ENCODE results near the gene PSEN1.
"Not testable (repeated sequence)": the region's sequence is repeated elsewhere in the genome, so short reads cannot be mapped to it uniquely, and the experiment has no call there.

PSEN1 gene

GRCh38 chr14:73153272-73153671 lies 17.0 kb downstream of the PSEN1 start:
- DNase-seq: no peak
- in situ Hi-C loops (cut with MboI; ENCODE audit: low pct_unique_long_range_greater_than_20kb, low sequenced_read_pairs): no loop called here

GRCh38 chr14:73162251-73162650 lies 25.9 kb downstream of the PSEN1 start:
- DNase-seq: no peak
- in situ Hi-C loops (cut with MboI; ENCODE audit: low pct_unique_long_range_greater_than_20kb, low sequenced_read_pairs): no loop called here

- in situ Hi-C loops (cut with MboI; ENCODE audit: low pct_unique_long_range_greater_than_20kb, low sequenced_read_pairs): no loop called here
- DNase-seq: no peak
These were observed 30.1 kb downstream of the PSEN1 start for GRCh38 chr14:73166399-73166798.

GRCh38 chr14:73167727-73168126 lies 31.4 kb downstream of the PSEN1 start:
- in situ Hi-C loops (cut with MboI; ENCODE audit: low pct_unique_long_range_greater_than_20kb, low sequenced_read_pairs): no loop called here
- no peak for DNase-seq

GRCh38 chr14:73168274-73168673 lies 32.0 kb downstream of the PSEN1 start:
- in situ Hi-C loops (cut with MboI; ENCODE audit: low pct_unique_long_range_greater_than_20kb, low sequenced_read_pairs): no loop called here
- DNase-seq: no peak

- in situ Hi-C loops (cut with MboI; ENCODE audit: low pct_unique_long_range_greater_than_20kb, low sequenced_read_pairs): no loop called here
These were observed 32.4 kb downstream of the PSEN1 start for GRCh38 chr14:73168691-73169090.

GRCh38 chr14:73169855-73170254 lies 33.5 kb downstream of the PSEN1 start:
- in situ Hi-C loops (cut with MboI; ENCODE audit: low pct_unique_long_range_greater_than_20kb, low sequenced_read_pairs); DNase-seq: not testable (repeated sequence)

More at GRCh38 chr14:73168691-73169090, 32.4 kb downstream of the PSEN1 start:
- no peak for DNase-seq

GRCh38 chr14:73170686-73171085 lies 34.4 kb downstream of the PSEN1 start:
- in situ Hi-C loops (cut with MboI; ENCODE audit: low pct_unique_long_range_greater_than_20kb, low sequenced_read_pairs): no loop called here
- no peak for DNase-seq

GRCh38 chr14:73172500-73172899 lies 36.2 kb downstream of the PSEN1 start:
- in situ Hi-C loops (cut with MboI; ENCODE audit: low pct_unique_long_range_greater_than_20kb, low sequenced_read_pairs): no loop called here
- DNase-seq: no peak

GRCh38 chr14:73173092-73173735 lies 36.9 kb downstream of the PSEN1 start:
- in situ Hi-C loops (cut with MboI; ENCODE audit: low pct_unique_long_range_greater_than_20kb, low sequenced_read_pairs): no loop called here
- DNase-seq: peak; percentile 53

GRCh38 chr14:73176685-73177084 lies 40.4 kb downstream of the PSEN1 start:
- no peak for DNase-seq
- in situ Hi-C loops (cut with MboI; ENCODE audit: low pct_unique_long_range_greater_than_20kb, low sequenced_read_pairs): no loop called here

GRCh38 chr14:73180385-73180805 lies 44.1 kb downstream of the PSEN1 start:
- in situ Hi-C loops (cut with MboI; ENCODE audit: low pct_unique_long_range_greater_than_20kb, low sequenced_read_pairs): no loop called here
- DNase-seq: no peak

- DNase-seq; in situ Hi-C loops (cut with MboI; ENCODE audit: low pct_unique_long_range_greater_than_20kb, low sequenced_read_pairs): not testable (repeated sequence)
These were observed 44.7 kb downstream of the PSEN1 start for GRCh38 chr14:73180969-73181368.

- DNase-seq: no peak
- in situ Hi-C loops (cut with MboI; ENCODE audit: low pct_unique_long_range_greater_than_20kb, low sequenced_read_pairs): no loop called here
These were observed 52.2 kb downstream of the PSEN1 start for GRCh38 chr14:73188501-73188911.

GRCh38 chr14:73189651-73190050 lies 53.3 kb downstream of the PSEN1 start:
- no peak for DNase-seq
- in situ Hi-C loops (cut with MboI; ENCODE audit: low pct_unique_long_range_greater_than_20kb, low sequenced_read_pairs): no loop called here

GRCh38 chr14:73191441-73191840 lies 55.1 kb downstream of the PSEN1 start:
- in situ Hi-C loops (cut with MboI; ENCODE audit: low pct_unique_long_range_greater_than_20kb, low sequenced_read_pairs): no loop called here
- DNase-seq: no peak

GRCh38 chr14:73194306-73194705 lies 58.0 kb downstream of the PSEN1 start:
- DNase-seq; in situ Hi-C loops (cut with MboI; ENCODE audit: low pct_unique_long_range_greater_than_20kb, low sequenced_read_pairs): not testable (repeated sequence)

- in situ Hi-C loops (cut with MboI; ENCODE audit: low pct_unique_long_range_greater_than_20kb, low sequenced_read_pairs): no loop called here
- DNase-seq: no peak
These were observed 61.9 kb downstream of the PSEN1 start for GRCh38 chr14:73198253-73198652.

- in situ Hi-C loops (cut with MboI; ENCODE audit: low pct_unique_long_range_greater_than_20kb, low sequenced_read_pairs): no loop called here
- DNase-seq: no peak
These were observed 67.2 kb downstream of the PSEN1 start for GRCh38 chr14:73203527-73203926.

- in situ Hi-C loops (cut with MboI; ENCODE audit: low pct_unique_long_range_greater_than_20kb, low sequenced_read_pairs): no loop called here
These were observed 71.3 kb downstream of the PSEN1 start for GRCh38 chr14:73207615-73208014.

GRCh38 chr14:73208390-73208789 lies 72.1 kb downstream of the PSEN1 start:
- in situ Hi-C loops (cut with MboI; ENCODE audit: low pct_unique_long_range_greater_than_20kb, low sequenced_read_pairs): no loop called here

More at GRCh38 chr14:73207615-73208014, 71.3 kb downstream of the PSEN1 start:
- DNase-seq: no peak

More at GRCh38 chr14:73208390-73208789, 72.1 kb downstream of the PSEN1 start:
- no peak for DNase-seq
